Amniotic stem cell (primary cell): Measurements from ENCODE around the gene FHL3.
"Not testable (repeated sequence)": the region's sequence is repeated elsewhere in the genome, so short reads cannot be mapped to it uniquely, and the experiment has no call there.

Experiments
- DNase-seq: peaks from one replicate; lab custom pipeline; 2025; lab: John Stamatoyannopoulos, UW

FHL3 gene

GRCh38 chr1:38034871-38035270 lies 29.6 kb upstream of the FHL3 start:
- no peak for DNase-seq

- DNase-seq: not testable (repeated sequence)
These were observed 27.7 kb upstream of the FHL3 start for GRCh38 chr1:38032992-38033391.

GRCh38 chr1:38031513-38031866 lies 26.2 kb upstream of the FHL3 start:
- DNase-seq: no peak

GRCh38 chr1:38030596-38031512 lies 25.5 kb upstream of the FHL3 start:
- no peak for DNase-seq

- DNase-seq: no peak
These were observed 24.6 kb upstream of the FHL3 start for GRCh38 chr1:38029685-38030511.

- DNase-seq: no peak
These were observed 23.9 kb upstream of the FHL3 start for GRCh38 chr1:38029081-38029681.

GRCh38 chr1:38028671-38029070 lies 23.4 kb upstream of the FHL3 start:
- no peak for DNase-seq

GRCh38 chr1:38028105-38028591 lies 22.8 kb upstream of the FHL3 start:
- DNase-seq: no peak

GRCh38 chr1:38027201-38028104 lies 22.1 kb upstream of the FHL3 start:
- no peak for DNase-seq

GRCh38 chr1:38026592-38027200 lies 21.4 kb upstream of the FHL3 start:
- DNase-seq: no peak

- DNase-seq: no peak
These were observed 20.4 kb upstream of the FHL3 start for GRCh38 chr1:38025664-38026063.

- no peak for DNase-seq
These were observed 19.9 kb upstream of the FHL3 start for GRCh38 chr1:38025233-38025632.

- no peak for DNase-seq
These were observed 17.5 kb upstream of the FHL3 start for GRCh38 chr1:38022810-38023209.

- no peak for DNase-seq
These were observed 16.7 kb upstream of the FHL3 start for GRCh38 chr1:38021969-38022368.

GRCh38 chr1:38020396-38020795 lies 15.1 kb upstream of the FHL3 start:
- DNase-seq: no peak

GRCh38 chr1:38018864-38019343 lies 13.6 kb upstream of the FHL3 start:
- no peak for DNase-seq

GRCh38 chr1:38015978-38016725 lies 10.8 kb upstream of the FHL3 start:
- DNase-seq: no peak

- DNase-seq: no peak
These were observed 9.6 kb upstream of the FHL3 start for GRCh38 chr1:38014724-38015424.

- DNase-seq: no peak
These were observed 8.9 kb upstream of the FHL3 start for GRCh38 chr1:38014171-38014570.

GRCh38 chr1:38013227-38013622 lies 7.9 kb upstream of the FHL3 start:
- DNase-seq: no peak
